GM23338 (cell line): ENCODE data around the gene TM4SF5.

ENCODE experiments used
- CREB1 ChIP-seq: fragments of 250-450 bp; sonication (Bioruptor Pico); IDR thresholded peaks from 2 replicates; pipeline ENCODE4 v1.5.0; 2020; ENCODE audit warnings: low read depth, mild to moderate bottlenecking, moderate library complexity
- EZH2 ChIP-seq: fragments of 200-600 bp; sonication (generic); IDR thresholded peaks from one replicate; pipeline ENCODE4 v1.8.0; 2017; ENCODE audit warnings: antibody characterized with exemption, mild to moderate bottlenecking, low read depth; ENCODE audit not compliant: unreplicated experiment
- NANOG ChIP-seq: IDR thresholded peaks from 2 replicates; pipeline ENCODE4 v1.6.1; 2016; ENCODE audit warnings: antibody characterized with exemption, borderline replicate concordance
- POLR2AphosphoS5 ChIP-seq: IDR thresholded peaks from 2 replicates; pipeline ENCODE4 v1.6.1; 2016; ENCODE audit warnings: antibody characterized with exemption, low read depth
- REST ChIP-seq: IDR thresholded peaks from one replicate; pipeline ENCODE4 v1.6.1; 2018; ENCODE audit warnings: antibody characterized with exemption; ENCODE audit not compliant: unreplicated experiment
- ZNF331 ChIP-seq: fragments of 250-450 bp; sonication (Bioruptor Pico); IDR thresholded peaks from 2 replicates; pipeline ENCODE4 v1.5.0; 2020; ENCODE audit warnings: low read depth, mild to moderate bottlenecking, moderate library complexity
- ZNF462 ChIP-seq: fragments of 250-450 bp; sonication (Bioruptor Pico); IDR thresholded peaks from 2 replicates; pipeline ENCODE4 v1.5.0; 2020; ENCODE audit warnings: mild to moderate bottlenecking, moderate library complexity
- TF ChIP-seq, protein P1 (sequence below), 2 experiments: fragments of 200-600 bp in 1 of 2; sonication (generic) in 1 of 2; conservative IDR thresholded peaks; 2 replicates each; pipeline versions ENCODE4 v1.5.1 to v1.6.1; 2016 to 2017; ENCODE audit warnings: antibody characterized with exemption in 2 of 2, low read depth in 2 of 2, mild to moderate bottlenecking in 2 of 2, moderate library complexity in 1 of 2

GRCh38 chr17:4815043-4815675, 43.5 kb downstream of the TM4SF5 start:
- no peak for TF ChIP-seq ZNF462 (CRISPR knock-in tag)
- TF ChIP-seq, protein P1, sequence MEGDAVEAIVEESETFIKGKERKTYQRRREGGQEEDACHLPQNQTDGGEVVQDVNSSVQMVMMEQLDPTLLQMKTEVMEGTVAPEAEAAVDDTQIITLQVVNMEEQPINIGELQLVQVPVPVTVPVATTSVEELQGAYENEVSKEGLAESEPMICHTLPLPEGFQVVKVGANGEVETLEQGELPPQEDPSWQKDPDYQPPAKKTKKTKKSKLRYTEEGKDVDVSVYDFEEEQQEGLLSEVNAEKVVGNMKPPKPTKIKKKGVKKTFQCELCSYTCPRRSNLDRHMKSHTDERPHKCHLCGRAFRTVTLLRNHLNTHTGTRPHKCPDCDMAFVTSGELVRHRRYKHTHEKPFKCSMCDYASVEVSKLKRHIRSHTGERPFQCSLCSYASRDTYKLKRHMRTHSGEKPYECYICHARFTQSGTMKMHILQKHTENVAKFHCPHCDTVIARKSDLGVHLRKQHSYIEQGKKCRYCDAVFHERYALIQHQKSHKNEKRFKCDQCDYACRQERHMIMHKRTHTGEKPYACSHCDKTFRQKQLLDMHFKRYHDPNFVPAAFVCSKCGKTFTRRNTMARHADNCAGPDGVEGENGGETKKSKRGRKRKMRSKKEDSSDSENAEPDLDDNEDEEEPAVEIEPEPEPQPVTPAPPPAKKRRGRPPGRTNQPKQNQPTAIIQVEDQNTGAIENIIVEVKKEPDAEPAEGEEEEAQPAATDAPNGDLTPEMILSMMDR (conservative IDR thresholded peaks at IDR 0.05; ENCODE audit: low read depth in 2 of 2), result peak; percentile 50 to 69
- no peak for TF ChIP-seq POLR2AphosphoS5
- no peak for TF ChIP-seq REST
- TF ChIP-seq NANOG, result no peak
- no peak for TF ChIP-seq EZH2
- TF ChIP-seq CREB1 (CRISPR knock-in tag), result no peak
- TF ChIP-seq ZNF331 (CRISPR knock-in tag), result no peak
